D721Med (cell line): ENCODE data around the gene TLR3.

Source experiments
- DNase-seq: peaks from one replicate; pipeline ENCODE4 v3.0.0; 2011; ENCODE audit warnings: low spot score; ENCODE audit not compliant: insufficient read length
- FAIRE-seq: peaks from 2 replicates; lab custom pipeline; 2011; peaks lifted over from hg19 to GRCh38; lab: Jason Lieb, UNC
- TF ChIP-seq, protein P1 (sequence below): IDR thresholded peaks from 2 replicates; pipeline ENCODE4 v1.5.1; 2012; ENCODE audit warnings: mild to moderate bottlenecking, control low read depth; ENCODE audit not compliant: insufficient read depth; ENCODE audit errors: missing control alignments

TLR3 gene

DNA sequence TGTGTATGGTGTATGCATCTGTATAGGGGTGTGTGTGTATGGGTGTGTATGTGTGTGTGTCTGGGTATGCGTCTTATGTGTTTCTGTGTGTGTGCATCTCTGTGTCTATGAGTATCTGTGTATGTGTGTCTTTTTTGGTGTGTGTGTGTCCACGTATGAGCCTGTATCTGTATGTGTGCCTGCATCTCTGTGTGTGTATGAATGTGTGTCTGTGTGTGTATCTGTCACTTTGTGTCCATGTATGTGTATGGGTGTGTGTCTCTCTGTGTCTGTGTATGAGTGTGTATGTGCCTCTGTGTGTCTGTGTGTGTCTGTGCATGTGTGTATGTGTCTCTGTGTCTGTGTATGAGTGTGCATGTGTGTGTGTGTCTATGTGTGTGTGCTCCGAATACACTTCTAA, 59.9 kb downstream of the TLR3 start:
- TF ChIP-seq, protein P1, sequence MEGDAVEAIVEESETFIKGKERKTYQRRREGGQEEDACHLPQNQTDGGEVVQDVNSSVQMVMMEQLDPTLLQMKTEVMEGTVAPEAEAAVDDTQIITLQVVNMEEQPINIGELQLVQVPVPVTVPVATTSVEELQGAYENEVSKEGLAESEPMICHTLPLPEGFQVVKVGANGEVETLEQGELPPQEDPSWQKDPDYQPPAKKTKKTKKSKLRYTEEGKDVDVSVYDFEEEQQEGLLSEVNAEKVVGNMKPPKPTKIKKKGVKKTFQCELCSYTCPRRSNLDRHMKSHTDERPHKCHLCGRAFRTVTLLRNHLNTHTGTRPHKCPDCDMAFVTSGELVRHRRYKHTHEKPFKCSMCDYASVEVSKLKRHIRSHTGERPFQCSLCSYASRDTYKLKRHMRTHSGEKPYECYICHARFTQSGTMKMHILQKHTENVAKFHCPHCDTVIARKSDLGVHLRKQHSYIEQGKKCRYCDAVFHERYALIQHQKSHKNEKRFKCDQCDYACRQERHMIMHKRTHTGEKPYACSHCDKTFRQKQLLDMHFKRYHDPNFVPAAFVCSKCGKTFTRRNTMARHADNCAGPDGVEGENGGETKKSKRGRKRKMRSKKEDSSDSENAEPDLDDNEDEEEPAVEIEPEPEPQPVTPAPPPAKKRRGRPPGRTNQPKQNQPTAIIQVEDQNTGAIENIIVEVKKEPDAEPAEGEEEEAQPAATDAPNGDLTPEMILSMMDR, result no peak
- DNase-seq, result no peak
- FAIRE-seq, result no peak

DNA sequence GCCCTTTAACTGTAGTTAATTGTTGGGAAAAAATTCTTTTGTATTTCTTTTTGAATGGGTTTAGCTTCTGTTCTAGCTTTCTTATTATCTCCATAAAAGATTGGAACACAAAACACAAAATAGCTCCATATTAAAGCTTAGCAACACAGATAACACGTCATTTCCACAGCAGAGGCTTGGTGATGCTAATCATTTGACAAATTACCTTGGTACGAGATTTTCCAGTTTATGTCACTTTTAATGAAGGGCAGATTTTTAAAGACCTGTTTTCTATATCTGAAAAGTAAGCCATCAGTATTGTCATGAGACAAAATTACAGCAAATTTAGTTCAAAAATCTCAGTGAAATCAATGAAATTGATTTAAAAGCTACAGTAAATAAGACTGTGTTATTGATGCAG, 63.0 kb downstream of the TLR3 start:
- FAIRE-seq (no peak), DNase-seq (no peak)
- TF ChIP-seq, protein P1, result no peak

DNA sequence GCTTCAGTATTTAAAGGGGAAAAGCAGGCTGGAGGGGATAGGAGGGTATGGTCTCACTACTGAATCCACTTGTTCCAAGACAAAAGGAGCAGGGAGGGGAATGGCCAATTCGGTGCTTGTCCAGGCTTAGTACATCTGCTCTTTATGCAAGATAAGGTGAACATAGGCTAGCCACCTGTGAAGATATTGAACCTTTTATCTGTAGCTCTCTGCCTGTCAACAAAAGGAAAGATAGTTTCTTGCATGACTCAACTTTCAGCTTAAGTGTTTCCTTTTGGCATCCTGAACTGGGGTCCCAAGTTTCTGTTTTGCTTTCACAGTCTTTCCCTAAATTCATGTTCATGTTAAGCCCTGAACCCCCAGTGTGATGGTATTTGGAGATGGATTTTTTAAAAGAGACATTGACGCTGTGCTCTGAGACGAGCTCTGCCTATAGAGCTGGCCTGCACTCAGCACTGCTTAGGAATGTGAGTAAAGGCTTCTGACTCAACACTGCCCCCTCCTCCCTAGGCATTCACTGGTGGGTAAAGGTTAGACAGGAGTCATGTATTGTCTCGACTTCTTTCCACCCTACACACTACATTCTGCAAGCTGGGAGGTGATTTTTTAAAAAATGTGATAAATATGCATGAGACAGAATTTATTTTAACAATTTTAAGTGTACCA, 63.8 kb downstream of the TLR3 start:
- FAIRE-seq (no peak), DNase-seq (no peak)
- TF ChIP-seq, protein P1, result peak; percentile 42

DNA sequence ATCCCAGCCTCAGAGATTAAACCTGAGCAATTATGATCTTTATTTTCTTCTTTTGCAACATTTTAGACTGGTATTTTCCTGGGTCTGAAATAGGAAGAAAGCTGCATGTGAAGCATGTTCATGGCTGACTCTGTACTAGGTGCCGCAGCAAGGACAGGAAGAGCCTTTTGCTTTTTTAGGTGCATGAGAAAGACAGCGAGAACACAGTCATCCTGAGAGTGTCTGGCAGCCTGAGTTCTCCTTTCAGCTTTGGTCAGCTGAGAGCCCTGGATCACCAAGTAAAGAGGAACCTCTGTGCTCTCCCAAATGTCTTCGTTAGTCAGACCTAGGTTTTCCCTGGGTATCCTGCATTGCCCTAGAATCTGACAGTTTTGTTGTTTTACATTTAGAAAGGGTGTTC, 65.3 kb downstream of the TLR3 start:
- FAIRE-seq (no peak), DNase-seq (no peak)
- TF ChIP-seq, protein P1, result no peak

DNA sequence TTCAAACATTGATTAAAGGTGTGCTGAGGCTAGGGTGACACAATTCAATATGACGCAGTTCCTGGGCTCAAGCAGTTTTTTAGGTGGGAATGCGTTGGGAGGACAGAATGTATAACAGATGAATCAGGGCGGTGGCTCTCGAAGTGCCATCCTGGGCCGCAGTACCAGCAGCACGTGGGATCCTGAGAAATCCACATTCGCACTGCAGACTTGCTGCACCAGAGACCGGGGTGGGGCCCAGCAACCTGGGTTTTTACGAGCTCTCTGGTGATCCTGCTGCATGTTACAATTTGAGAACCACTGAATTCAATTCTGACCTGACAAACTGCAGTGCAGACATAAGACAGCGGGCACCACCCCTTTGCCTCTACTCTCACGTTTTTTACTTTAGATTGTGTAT, 65.9 kb downstream of the TLR3 start:
- FAIRE-seq (no peak), DNase-seq (no peak)
- TF ChIP-seq, protein P1, result no peak

DNA sequence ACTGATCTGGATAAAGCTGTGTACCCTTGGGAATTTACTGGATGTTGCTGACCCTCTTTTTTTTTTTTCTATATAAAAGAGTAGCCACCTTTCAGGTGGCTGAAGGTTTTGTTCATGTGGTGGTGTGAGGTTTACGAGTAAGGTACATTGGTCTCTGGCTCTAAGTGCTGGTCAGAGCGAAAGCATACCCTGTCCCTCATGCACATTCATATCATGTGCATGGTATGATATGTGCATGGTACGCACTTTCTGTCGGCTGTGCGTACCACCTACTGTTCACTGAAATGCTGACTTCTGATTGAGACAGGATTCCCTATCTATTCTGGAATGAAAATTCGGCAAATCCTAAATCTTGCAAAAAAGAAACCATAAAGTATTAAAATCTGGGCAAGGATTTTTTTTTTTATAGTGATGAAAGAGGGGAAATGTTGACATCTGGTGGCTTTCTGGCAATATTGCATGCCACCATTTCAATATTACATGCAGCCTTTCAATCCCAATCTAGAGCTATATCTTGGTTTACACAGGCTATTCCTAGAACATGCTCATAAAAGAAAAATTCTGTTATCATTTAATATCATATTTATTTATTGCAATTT, 68.3 kb downstream of the TLR3 start:
- TF ChIP-seq, protein P1, result peak; percentile 71
- DNase-seq, result no peak

More for the DNA sequence above, 68.3 kb downstream of the TLR3 start:
- no peak for FAIRE-seq
